Neural cell (in vitro differentiated cells): ENCODE data around the gene FAM171A1.

Experiments
- EP300 ChIP-seq: fragments of 450-650 bp; conservative IDR thresholded peaks from 2 replicates; pipeline ENCODE4 v1.6.1; 2014; ENCODE audit warnings: antibody characterized with exemption, mild to moderate bottlenecking, moderate library complexity; ENCODE audit not compliant: poor library complexity, severe bottlenecking
- EZH2 ChIP-seq: fragments of 200-600, 300-800 bp; shearing (Covaris generic), sonication (generic); IDR thresholded peaks from 2 replicates; pipeline ENCODE4 v1.6.1; 2014; ENCODE audit warnings: antibody characterized with exemption, low read length, borderline replicate concordance, mild to moderate bottlenecking; ENCODE audit not compliant: insufficient read depth, poor library complexity, severe bottlenecking
- MXI1 ChIP-seq: fragments of 450-650 bp; conservative IDR thresholded peaks from 2 replicates; pipeline ENCODE4 v1.6.1; 2014; ENCODE audit warnings: antibody characterized with exemption, mild to moderate bottlenecking; ENCODE audit not compliant: poor library complexity, severe bottlenecking
- POLR2AphosphoS5 ChIP-seq: IDR thresholded peaks from 2 replicates; pipeline ENCODE4 v1.6.1; 2012
- RAD21 ChIP-seq: fragments of 450-650 bp; conservative IDR thresholded peaks from 2 replicates; pipeline ENCODE4 v1.6.1; 2014; ENCODE audit warnings: antibody characterized with exemption, mild to moderate bottlenecking, moderate library complexity
- TAF1 ChIP-seq: IDR thresholded peaks from 2 replicates; pipeline ENCODE4 v1.6.1; 2012; ENCODE audit warnings: low read depth
- TF ChIP-seq, protein P1 (sequence below): fragments of 450-650 bp; IDR thresholded peaks from 2 replicates; pipeline ENCODE4 v1.5.1; 2014; ENCODE audit warnings: antibody characterized with exemption, mild to moderate bottlenecking, moderate library complexity; ENCODE audit not compliant: poor library complexity, severe bottlenecking
- TF ChIP-seq, protein P2 (sequence below): IDR thresholded peaks from 2 replicates; pipeline ENCODE4 v1.6.1; 2012; ENCODE audit warnings: borderline replicate concordance

DNA sequence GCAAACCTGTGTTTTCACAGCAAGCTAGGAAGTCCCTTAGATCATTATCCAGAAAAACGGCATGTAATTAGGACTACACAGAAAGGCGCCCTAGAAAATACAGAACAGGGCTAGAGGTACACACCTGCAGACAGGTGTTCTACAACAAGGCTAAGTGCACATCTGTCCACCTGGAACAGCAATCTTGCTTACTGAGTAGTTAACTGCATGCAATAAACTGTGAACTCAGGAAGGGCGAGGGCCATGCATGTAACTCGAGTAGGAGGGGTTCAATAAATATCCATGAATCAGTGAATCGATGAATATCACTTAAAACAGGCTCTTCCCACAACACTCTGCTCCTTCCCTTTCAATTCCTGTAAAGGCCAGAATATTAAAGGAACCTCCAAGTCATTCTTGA lies 22.0 kb downstream of the FAM171A1 start:
- no peak for TF ChIP-seq POLR2AphosphoS5
- TF ChIP-seq EZH2: no peak
- TF ChIP-seq, protein P1, sequence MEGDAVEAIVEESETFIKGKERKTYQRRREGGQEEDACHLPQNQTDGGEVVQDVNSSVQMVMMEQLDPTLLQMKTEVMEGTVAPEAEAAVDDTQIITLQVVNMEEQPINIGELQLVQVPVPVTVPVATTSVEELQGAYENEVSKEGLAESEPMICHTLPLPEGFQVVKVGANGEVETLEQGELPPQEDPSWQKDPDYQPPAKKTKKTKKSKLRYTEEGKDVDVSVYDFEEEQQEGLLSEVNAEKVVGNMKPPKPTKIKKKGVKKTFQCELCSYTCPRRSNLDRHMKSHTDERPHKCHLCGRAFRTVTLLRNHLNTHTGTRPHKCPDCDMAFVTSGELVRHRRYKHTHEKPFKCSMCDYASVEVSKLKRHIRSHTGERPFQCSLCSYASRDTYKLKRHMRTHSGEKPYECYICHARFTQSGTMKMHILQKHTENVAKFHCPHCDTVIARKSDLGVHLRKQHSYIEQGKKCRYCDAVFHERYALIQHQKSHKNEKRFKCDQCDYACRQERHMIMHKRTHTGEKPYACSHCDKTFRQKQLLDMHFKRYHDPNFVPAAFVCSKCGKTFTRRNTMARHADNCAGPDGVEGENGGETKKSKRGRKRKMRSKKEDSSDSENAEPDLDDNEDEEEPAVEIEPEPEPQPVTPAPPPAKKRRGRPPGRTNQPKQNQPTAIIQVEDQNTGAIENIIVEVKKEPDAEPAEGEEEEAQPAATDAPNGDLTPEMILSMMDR: no peak
- TF ChIP-seq, protein P2, sequence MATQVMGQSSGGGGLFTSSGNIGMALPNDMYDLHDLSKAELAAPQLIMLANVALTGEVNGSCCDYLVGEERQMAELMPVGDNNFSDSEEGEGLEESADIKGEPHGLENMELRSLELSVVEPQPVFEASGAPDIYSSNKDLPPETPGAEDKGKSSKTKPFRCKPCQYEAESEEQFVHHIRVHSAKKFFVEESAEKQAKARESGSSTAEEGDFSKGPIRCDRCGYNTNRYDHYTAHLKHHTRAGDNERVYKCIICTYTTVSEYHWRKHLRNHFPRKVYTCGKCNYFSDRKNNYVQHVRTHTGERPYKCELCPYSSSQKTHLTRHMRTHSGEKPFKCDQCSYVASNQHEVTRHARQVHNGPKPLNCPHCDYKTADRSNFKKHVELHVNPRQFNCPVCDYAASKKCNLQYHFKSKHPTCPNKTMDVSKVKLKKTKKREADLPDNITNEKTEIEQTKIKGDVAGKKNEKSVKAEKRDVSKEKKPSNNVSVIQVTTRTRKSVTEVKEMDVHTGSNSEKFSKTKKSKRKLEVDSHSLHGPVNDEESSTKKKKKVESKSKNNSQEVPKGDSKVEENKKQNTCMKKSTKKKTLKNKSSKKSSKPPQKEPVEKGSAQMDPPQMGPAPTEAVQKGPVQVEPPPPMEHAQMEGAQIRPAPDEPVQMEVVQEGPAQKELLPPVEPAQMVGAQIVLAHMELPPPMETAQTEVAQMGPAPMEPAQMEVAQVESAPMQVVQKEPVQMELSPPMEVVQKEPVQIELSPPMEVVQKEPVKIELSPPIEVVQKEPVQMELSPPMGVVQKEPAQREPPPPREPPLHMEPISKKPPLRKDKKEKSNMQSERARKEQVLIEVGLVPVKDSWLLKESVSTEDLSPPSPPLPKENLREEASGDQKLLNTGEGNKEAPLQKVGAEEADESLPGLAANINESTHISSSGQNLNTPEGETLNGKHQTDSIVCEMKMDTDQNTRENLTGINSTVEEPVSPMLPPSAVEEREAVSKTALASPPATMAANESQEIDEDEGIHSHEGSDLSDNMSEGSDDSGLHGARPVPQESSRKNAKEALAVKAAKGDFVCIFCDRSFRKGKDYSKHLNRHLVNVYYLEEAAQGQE: no peak
- TF ChIP-seq EP300: no peak
- no peak for TF ChIP-seq MXI1
- no peak for TF ChIP-seq TAF1
- no peak for TF ChIP-seq RAD21
